HG02759 (cell line): Measurements from ENCODE around the gene KLHL41.
A peak's percentile ranks its signal among the peaks of the same experiment; 100 is the strongest.

Experiments used
- ATAC-seq: cut with Tn5 transposase; IDR thresholded peaks from one replicate; pipeline ENCODE4 v1.9.1; 2021; ENCODE audit warnings: mild to moderate bottlenecking, moderate library complexity; ENCODE audit not compliant: unreplicated experiment

Gene KLHL41

GRCh38 chr2:169509298-169509885, at the start of gene KLHL41:
Gene KLHL41, plus strand, starts transcription at chr2:169509702. Its CDS starts 77 bp downstream, at chr2:169509779.
- no peak for ATAC-seq

DNA sequence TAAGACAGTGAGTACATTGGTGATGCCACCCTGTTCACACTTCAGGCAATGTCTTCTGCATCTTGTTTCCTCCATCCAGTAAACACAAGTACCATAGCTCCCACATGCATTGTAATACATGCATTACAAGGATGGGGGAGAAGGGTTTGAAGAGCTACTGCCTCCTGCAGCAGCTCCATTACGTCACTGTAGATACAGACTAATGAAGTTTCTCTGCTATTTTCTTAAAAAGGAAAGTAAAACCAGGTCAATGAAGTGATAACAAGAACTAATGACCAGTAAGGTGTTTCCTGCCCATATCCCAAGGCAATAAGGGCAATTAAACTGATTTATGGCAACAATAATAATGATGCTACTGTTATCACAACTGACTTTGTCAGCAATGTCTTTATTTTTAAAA, 48.4 kb upstream of the KLHL41 start:
- no peak for ATAC-seq

DNA sequence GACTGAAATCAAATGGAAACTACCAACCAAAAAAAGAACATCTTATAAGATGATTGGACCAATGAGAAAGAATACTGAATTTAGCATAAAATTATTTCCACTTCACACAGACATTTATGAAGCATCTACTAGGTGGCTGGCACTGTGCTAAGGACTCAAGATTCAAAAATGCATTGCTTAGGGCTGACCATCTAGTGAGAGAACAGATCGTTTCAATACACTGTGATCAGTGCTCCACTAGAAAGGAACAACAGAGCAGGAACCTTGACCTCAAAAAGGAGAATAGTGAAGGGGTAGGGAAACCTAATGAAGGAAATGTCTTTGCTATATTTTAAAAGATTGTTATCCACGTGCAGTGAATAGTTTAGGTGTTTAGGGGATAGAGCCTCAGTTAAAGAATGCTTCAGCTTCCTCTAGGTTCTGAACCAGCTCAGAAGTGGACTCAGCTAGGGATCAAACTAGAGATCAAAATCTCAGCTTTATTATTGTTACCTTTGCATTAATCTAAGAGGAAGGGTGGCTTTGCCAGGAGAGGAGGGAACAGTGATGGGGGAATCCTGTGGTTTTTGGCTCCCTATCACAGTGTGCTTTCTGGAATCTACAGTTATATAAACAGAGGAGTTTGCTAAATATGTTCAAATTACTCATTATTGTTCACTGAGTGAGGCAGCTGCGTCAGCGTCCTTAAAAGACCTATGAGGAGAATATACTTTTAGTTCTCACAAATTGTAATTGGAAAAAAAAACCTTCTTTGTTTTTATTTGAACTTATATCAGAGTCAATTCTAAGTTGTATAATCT, 46.4 kb upstream of the KLHL41 start:
- ATAC-seq, result no peak

DNA sequence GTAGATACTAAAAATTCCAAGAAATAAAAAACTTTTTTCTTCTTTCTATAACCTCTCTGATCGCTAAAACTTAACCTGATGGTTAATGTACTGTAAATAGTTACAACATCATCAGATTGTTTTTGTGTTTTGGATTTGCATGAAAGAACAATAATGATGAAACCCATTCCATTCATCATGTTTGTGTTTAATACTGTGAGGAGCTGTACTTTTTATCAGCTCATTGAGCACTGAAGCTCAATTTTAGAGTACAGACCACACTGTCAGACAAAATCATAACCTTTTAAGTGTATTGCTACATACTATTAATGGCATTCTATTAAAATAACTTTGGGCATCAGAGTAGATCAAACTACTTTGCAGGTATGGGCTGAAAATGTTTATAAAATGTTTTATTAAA, 45.0 kb upstream of the KLHL41 start:
- ATAC-seq, result no peak

DNA sequence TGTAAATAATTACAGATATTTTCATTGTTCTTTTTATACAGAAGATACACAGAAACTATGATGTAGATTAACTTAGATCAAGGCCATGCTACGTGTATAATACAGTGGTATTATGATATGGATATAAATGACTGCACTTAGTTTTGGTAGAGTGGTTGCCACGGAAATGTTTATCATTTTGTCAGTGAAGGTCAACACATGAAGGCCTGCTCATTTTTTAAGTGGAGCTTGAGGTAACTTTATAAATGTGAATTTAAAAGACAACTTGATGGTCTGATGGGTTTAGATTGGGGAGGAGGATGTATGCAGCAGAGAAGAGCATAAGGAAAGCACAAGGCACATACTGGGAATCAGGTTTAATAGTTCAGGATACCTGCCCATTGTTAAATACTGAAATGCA, 44.6 kb upstream of the KLHL41 start:
- ATAC-seq, result no peak

DNA sequence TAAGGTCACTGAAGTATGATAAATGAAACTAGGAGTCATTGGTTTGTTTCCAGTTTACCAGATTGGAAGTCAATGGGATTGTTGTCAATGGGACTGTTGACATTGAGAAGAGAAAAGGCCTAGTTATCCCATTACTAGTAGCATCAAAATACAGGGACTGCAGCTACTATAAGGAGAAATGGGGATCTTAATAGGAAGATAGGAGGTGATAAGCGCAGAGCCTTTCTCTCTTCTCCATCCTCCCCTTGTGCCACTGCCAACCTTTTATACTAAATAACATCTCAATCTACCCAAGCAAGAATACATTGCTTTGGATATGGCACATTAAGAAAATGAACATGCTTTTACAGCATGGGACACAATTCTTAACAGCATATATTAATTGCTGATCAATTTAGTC, 40.7 kb upstream of the KLHL41 start:
- no peak for ATAC-seq

- ATAC-seq, result no peak
Observed at GRCh38 chr2:169469952-169470572, 39.4 kb upstream of the KLHL41 start.

- ATAC-seq, result no peak
Observed at GRCh38 chr2:169472249-169472648, 37.3 kb upstream of the KLHL41 start.

DNA sequence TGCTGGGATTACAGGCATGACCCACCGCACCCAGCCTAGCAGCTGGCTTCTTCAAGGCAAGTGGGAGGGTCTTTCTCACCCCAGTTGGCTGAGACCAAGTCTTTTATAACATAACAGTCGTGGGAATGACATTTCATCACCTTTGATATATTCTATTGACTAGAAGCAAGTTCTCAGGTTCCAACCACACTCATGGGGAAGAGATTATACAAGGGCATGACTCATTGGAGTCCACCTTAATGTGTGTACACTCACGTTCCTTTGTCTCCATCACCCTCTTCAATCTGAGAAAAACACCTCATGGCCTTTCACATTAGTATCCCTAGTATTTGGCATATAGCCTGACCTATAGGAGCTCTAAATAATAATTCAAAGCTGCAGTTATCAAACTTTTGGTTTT, 33.0 kb upstream of the KLHL41 start:
- no peak for ATAC-seq

- no peak for ATAC-seq
Observed at GRCh38 chr2:169478339-169478738, 31.2 kb upstream of the KLHL41 start.

- ATAC-seq, result no peak
Observed at GRCh38 chr2:169478745-169479256, 30.7 kb upstream of the KLHL41 start.

DNA sequence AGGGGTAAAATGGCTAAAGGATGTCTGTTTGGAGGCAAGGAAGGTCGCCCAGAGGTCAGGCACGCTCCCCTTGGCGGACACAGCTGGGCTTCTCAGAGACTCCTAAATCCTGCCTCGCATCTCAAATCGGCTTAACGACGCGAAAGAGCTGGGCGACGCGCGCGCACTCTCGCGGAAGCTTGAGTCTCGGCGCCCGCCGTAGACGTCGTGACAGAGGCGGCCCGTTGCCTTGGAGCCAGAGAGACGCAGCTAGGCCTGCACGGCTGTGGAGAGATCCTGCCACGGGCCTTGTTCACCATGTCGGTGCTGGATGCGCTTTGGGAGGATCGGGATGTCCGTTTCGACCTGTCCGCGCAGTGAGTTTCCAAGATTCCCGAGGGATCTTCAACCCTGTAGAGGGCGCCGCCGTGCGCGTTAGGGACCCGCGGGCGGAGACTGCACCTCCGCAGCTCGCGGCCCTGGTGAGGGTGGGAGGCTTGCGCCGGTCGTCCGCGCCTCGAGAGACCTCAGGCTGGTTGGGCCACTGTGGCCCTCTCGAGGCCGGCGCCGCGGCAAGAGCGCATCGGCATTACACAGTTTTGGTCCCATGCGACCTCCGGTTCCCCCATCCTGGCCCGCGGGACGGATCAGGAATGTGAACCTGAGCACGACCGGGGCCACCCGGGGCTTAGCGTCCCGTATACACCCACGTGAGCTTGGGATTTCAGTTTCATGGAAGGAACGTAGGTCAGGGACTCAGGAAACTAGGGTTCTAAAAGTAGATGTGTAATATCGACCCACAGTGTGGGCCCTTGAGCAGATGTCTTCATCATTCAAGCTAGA, 30.0 kb upstream of the KLHL41 start, which contains the start of gene BBS5:
TSS of gene BBS5 (plus strand) at position 238 of the 822 bp plus-strand sequence. CDS start at position 298, 60 bp downstream.
- peak; percentile 97 for ATAC-seq

GRCh38 chr2:169480079-169480465, 29.4 kb upstream of the KLHL41 start:
- ATAC-seq, result peak; percentile 1

- no peak for ATAC-seq
Observed at GRCh38 chr2:169485650-169486138, 23.8 kb upstream of the KLHL41 start.

GRCh38 chr2:169486487-169486886, 23.0 kb upstream of the KLHL41 start:
- no peak for ATAC-seq

DNA sequence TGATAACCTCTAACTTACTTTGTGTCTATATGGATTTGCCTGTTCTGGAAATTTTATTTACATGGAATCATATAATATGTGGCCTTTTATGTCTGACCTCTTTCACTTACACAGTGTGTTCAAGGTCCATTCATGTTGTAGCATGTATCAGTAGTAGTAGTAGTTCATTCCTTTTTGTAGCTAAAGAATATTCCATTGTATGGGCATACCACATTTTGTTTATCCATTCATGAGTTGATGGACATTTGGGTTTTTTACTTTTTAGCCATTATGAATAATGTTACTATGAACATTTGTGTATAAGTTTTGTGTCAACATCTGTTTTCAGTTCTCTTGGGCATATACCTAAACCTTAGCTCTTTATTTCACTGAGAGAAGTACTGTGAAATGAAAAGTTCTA, 18.7 kb upstream of the KLHL41 start:
- ATAC-seq, result no peak

DNA sequence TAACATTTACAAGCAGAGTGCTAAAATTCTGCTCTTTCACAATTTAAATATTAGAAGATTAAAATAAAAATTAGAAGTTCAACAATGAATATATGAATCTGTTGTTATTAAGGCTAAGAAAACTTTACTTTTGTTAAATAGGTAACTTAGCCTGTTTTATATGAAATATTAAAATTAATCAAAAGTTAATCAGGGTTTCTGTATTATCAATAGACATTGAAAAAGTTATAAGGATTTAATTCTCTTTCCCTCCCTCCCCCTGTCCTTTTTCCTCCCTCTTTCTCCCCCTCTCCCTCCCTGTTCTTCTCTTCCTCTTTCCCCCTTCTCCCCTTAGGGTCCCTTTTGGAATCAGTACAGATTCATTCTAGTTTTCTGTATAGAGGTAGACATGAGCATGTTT, 18.1 kb upstream of the KLHL41 start:
- ATAC-seq, result no peak

GRCh38 chr2:169493360-169493759, 16.1 kb upstream of the KLHL41 start:
- no peak for ATAC-seq

- ATAC-seq, result no peak
Observed at GRCh38 chr2:169495310-169495928, 14.1 kb upstream of the KLHL41 start.

GRCh38 chr2:169504651-169505050, 4.9 kb upstream of the KLHL41 start:
- no peak for ATAC-seq
